Stimulated activated CD8-positive, alpha-beta memory T cell treated with anti-CD3 and anti-CD28 coated beads, Interleukin-4, amount 100 ng/mL, for 1 hour (primary cell): ENCODE results near the gene BORCS5.
"Not testable (repeated sequence)": the region's sequence is repeated elsewhere in the genome, so short reads cannot be mapped to it uniquely, and the experiment has no call there.

Experiments used
- DNase-seq, 2 donors: peaks; one replicate each; pipeline ENCODE4 v3.0.0-alpha.2; 2020; ENCODE audit warnings: low read depth in 2 of 2, low spot score in 1 of 2

The BORCS5 gene

DNA sequence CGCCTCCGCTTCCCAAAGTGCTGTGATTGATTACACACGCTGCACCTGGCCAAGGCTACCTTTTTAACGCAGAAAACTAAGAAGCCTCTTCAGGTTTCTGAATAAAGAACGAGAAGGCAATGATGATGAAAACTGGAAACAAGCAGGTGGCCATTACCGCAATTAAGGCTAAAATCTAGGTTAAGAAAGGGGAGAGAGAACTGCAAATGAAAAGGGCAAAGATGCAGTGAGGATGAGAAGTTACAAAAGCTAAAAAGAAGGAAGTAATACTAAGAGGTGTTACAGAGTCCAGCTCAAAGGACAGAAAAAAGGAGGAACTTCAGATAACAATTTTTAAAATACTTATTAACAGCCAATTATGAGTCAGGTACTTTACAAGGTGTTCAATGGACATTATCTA lies 126.1 kb downstream of the BORCS5 start:
- no peak for DNase-seq

DNA sequence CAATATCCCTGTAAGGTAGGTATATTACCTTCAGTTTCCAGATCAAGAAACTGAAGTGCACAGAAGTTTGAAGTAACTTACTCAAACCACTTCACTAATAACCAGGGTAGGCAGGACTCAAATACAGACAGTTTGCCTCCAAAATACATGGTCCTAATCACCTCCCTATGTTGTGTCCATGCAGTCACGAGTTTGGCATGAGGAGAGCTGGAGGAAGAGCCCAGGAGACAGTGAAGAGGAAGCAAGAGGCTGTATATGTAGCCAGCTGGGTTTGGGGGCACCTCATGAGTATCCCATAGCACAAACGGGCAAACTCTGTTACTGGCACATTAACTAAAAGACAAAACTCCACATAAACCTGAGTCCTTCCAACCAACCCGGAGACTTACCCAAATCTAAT lies 126.6 kb downstream of the BORCS5 start:
- DNase-seq: no peak

DNA sequence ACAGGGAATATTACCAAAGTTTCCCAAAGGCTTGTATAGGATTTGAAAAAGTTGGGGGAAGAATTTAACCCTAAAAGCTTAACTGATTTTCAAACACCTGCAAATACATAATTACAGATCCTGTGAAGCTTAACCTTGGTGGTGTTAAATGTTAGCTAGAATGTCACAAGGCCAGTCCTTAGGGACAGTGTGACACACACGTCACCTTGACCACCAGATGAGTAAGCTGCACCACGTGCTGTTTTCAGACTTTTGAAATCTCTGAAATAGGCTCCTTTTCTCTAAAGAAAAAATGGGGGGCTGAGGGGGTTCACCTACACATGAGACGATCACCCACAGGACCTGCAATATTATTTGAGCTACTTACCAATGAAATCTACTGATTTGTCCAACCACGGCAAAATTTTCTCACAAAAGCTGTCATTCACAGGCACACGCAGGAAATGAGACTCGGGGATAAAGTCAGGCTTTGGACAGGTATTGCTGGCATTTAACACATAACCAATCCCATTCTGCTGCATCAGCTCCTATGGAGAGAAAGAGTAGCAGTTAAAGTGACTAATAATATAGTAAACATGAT lies 129.9 kb downstream of the BORCS5 start:
- no peak for DNase-seq

DNA sequence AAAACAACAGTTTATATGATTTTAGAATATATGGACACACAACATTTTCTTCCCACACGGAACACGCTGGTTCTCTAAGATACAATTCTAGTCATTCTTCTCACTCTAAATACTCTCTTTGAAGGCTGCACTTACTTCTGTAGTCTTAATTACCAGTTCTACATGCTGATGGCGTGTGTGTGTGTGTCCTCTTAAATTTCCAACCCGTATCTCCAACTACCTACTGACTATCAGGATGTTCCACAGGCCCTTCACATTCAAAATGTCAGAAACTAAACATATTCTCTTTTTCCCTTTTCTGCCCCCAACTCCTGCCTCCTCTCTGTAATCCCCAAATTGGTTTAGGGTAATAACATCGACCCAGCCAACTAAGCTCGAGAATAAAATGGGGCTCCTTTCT lies 130.6 kb downstream of the BORCS5 start:
- no peak for DNase-seq

DNA sequence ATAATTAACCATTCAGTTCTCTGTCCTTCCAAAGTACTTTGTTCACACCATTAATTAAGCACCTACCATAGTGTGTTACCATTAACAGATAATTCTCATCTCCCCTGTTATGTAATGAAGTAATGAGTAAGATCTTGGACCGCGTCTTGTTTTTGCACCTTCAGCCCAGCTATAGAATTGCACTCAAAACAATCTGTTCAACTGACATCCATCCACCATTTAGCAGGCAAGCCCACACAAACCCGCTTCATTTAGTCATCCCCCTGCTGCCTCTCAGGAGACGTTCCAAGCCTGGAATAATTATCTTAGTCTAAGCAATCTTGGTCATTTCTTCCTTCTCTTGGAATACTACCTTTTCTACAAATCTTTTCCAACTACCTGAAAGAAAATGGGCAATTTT lies 131.4 kb downstream of the BORCS5 start:
- DNase-seq: no peak

DNA sequence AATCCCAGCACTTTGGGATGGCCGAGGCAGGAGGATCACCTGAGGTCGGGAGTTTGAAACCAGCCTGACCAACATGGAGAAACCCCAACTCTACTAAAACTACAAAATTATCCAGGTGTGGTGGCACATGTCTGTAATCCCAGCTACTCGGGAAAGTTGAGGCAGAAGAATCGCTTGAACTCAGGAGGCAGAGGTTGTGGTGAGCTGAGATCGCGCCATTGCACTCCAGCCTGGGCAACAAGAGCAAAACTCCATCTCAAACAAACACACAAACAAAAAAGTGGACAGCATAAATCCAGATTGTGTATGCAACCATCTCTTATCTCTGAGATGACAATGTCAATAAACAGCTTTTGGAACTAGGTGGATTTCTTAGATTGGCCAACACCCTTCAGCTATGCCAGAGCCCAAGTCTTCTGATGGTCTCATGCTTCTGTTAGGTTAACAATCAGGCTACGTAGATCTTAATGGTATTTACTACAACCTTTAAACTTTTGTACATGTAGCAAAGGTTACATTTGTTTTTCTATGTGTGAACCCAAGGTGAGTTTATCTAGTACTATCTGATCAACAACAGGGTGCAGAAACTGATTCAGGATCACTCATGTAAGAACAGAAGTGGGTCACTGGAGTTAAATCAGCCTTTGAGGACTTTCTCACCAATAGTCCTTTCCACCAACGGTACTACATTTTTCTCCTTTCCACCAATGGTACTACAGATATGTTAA lies 132.1 kb downstream of the BORCS5 start:
- DNase-seq: no peak

DNA sequence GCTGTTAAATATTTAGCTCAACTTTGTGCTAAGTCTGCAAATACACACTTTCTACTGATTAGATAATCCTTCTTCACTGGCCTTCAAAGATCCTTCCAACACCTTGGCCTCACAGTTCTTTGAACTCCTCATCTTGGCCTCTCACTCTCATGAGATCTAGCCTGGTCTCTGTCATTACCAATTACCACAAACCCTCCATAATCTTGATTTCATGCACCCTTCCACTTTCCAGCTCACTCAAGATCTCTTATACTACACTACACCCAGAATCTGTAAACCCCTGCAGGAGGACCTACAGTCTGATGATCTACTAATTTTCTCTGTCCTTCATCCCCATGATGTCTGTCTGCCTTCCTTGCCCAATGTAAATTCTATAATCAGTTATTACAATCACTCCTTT lies 134.7 kb downstream of the BORCS5 start:
- DNase-seq: no peak

DNA sequence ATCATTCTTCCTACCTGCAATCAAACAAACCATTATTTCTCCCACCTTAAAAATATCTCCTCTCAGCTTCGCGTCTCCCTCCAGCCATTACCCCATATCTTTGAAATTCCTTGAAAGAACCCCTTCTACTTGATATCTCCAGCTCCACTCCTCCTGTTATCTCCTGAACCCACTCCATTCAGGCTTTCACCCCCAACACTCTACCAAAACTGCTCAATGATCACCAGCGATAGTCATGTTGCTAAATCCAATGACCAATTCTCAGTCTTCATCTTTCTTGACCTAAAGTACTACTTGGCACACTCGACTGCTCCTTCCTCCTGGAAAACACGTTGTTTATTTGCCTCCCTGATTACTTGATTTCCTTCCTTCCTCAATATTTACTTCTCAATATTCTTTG lies 135.7 kb downstream of the BORCS5 start:
- no peak for DNase-seq

DNA sequence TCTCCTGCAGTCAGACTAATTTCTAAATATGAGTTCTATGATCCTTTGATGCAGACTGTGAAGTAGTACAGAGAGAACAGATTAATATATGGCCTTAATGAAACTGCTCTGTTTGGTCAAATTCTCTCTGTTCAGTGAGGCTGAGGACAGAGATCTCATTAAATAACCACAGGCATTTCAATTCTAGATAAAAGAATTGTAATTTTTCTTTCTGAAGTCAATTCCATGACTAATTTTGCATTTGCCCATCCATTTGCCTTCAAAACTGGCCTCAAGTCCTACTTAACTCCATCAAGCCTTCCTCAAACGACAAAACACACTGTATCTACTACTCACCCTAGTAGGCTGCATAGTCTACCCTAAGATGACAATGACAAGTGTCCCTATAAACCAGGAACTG lies 138.7 kb downstream of the BORCS5 start:
- no peak for DNase-seq

DNA sequence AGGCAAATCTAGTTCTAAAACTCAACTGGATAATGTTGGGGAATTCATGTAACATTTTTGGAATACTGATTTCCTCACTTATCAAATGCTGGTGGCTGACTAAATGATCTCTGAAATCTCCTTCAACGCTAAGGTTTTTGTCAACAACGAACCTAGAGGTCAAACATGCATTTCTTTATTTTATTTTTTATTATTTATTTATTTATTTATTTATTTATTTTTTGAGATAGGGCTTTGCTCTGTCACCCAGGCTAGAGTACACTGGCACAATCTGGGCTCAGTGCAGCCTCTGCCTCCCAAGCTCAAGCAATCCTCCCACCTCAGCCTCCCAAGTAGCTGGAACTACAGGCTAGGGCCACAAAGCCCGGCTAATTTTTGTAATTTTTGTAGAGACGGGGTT lies 141.3 kb downstream of the BORCS5 start:
- no peak for DNase-seq

DNA sequence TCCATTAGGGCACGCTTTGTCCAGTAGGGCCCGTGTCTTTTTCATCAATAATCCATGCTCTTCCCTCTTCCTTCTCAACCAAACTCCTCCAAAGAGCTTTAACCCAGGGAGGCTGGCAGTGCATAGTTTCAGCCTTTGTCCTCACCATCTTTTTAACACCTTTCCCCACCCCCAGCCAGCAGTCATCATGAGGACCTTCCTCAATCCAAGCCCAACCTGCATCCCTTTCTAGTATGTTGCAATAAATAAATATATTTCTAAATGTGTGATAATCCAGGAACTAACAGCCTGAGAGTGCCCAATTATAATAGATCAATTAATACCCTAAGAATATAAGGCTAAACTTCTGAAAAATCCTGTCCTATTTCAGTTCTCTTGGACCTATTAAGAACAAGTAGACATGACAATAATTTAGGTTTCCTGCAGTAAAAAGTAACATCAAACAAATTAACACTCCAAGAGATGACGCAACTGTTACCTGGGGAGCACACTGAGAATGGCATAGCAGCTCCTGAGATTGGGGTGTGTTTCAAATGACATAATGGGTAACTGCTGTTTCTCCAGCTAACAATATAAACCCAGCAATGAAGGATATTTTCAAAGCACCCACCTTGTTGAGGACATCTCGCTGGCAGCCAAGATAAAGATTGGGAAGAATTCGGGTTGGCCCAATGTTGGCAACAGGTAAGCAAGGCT lies 143.2 kb downstream of the BORCS5 start:
- no peak for DNase-seq

DNA sequence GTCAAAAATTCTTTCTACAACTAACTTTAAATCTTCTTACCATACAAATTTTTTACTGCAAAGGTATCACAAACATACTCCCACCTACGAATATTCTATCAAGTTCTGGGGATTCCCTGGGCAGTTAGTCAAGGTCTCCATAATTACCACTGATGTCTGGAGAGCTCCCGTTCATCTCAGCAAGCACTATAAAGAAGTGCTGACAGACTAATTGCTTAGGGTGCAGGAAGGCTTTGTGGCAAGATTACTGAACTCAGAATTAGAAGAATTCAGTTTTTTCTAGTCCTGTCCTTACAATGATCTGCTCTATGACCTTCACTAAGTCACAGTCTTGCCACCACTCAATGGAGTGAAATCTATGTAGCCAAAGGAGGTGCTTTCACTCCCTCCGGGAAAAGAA lies 144.2 kb downstream of the BORCS5 start:
- no peak for DNase-seq

DNA sequence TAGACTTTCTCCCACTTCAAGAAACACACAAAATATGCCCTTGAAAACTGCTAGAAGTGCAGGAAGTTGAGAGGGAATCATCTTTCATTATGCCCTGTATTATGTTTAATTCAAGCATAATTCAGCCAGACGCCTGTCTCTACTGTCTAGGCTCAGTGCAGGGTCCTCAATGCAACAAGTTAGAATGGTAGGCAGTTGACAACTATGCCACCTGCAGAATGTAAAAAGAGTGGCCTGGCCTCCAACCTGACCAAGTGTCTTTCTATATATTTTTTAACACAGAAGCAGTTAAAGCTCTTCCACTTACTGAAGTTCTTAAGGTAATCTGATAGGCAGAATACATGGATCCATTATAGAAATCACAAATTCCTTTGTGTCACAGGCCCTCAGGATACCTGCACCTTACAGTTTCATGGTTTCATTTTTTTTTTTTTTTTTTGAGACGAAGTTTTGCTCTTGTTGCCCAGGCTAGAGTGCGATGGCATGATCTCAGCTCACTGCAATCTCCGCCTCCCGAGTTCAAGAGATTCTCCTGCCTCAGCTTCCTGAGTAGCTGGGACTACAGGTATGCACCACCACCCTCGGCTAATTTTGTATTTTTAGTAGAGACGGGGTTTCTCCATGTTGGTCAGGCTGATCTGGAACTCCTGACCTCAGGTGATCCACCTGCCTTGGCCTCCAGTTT lies 145.4 kb downstream of the BORCS5 start:
- DNase-seq: not testable (repeated sequence)

DNA sequence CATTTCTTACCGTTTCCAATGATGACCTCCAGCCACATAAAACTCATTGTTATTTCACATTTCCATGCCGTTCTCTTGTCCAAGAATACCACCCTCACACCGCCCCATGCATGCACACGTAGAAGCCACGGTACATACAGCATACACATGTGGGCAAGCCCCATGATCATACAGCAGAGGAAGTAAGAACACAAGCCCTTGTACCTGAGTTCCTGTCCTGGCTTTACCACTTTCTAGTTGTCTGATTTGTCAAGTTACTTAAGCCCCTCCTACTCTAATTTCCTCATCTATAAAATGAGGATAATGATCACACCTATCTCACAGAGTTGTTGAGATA lies 145.9 kb downstream of the BORCS5 start:
- DNase-seq: no peak

DNA sequence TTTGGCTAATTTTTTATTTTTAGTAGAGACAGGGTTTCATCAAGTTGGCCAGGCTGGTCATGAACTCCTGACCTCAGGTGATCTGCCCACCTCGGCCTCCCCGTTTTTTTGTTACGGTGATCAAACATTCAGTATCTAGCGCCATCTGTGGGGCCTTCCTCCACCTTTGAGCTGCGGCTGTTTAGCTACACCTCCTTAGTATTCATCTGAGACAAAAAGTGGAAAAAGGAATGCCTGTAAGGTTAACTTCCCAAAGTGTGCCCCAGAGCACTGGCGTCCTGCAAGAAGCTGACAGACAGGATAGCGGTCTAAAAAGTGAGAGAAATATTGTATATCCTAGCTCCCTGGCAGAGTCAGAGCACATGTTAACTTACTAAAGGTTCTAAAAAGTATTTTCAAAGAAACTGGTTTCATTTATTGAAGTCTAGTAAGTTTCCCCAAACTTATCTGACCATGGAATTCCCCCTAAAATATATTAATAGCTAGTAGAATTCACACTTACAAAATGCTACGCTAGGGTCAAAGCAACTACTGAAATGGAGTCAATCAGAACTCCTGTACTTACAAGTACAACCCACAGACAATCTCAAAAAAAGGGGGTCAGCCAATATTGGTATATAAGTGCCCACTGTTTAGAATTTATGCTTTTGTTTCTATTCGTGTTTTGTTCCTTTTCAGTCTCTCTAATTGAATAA lies 146.7 kb downstream of the BORCS5 start:
- DNase-seq: no peak

DNA sequence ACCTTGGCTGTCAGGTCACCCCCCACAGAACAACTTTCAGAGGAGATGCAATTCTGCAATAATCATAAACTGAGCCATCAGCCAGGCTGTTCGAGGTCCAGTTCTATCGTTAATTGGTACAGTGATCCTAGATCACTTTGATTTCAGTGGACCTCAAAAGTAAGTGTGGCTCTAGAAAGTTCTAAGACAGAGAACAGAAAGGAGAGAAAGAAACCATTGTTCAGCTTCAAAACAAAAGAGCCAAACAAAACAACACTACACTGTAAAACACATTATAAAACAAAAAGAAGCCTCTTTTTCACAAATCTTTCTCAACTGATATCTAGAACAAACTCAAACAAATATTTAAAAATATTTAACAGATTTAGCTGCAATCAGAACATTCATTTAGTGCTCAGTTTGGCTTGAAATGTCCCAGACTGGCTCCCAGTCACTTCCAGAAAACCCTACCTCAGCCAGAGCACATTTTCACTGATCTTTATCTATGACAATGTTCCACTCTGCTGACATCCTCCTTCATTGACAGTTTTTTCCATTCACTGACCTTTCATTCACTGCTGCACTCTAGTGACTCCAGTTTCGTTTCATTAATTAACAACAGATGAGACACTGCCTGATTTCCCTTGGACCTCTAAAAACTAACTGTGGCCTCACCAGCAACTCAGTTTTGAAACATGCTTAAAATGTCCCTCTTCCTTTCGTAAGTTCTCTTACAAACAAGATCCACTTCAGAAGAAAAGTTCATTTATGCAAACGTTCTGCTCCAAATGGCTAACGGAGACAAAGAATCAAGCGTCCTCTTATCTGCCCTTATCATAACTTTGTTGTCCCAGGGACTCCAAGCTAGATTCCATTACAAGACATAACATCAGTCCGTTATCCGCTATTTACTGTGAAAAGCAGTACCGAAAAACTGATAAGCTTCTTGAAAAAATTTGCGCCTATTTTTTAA lies 148.9 kb downstream of the BORCS5 start:
- DNase-seq: no peak

DNA sequence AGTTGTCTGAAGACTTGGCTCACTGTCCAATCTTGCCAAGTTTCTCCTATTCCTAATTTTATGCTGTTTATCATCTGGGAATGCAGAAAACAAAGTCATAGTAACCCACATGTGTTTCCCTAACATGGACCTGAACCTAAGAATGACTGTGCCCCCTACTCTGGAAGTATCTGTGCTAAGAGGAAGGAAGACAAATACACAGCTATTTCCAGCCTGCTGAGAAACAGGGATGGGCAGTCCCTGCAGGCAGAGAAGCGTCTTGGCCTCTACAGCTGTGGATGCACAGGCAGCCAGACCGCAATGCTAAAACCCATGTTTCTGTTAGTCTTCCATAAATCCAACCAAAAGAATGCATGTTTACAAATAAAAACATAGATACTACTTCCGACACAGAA lies 149.6 kb downstream of the BORCS5 start:
- no peak for DNase-seq

DNA sequence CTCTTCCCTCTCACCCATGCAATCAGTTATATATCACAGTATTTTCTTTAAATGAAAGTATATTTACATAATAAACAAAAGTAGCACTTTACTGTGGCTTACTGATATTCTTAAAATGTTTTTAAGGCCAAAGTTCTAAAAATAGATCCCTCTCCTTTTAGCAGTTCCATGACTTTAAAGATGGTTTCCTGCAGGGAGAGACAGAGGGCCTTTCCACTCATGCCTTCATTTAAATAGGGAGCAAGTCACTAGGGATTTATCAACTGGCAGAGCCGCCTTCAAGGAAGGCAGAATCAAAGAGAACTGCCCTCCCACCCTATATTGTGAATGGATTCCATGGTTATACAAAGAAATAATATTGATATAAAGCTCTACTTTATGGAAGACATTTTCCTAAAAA lies 150.2 kb downstream of the BORCS5 start:
- DNase-seq: no peak

DNA sequence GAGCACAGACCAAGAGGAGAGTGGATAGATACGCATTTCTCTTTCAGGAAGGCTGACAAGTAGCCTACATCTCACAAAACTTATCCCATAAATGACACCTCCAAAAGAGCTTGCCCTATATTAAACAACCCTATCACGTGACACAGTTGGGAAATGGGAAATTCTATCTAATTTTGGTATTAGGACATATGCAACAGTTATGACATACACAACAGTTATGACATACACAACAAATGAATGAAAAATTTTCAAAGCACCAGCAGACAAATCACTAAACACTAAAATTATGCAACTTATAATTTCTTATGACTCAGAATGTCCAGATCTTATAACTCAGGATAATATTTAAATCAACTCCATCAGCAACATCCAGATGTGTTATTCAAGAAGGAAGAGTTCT lies 151.7 kb downstream of the BORCS5 start:
- no peak for DNase-seq

DNA sequence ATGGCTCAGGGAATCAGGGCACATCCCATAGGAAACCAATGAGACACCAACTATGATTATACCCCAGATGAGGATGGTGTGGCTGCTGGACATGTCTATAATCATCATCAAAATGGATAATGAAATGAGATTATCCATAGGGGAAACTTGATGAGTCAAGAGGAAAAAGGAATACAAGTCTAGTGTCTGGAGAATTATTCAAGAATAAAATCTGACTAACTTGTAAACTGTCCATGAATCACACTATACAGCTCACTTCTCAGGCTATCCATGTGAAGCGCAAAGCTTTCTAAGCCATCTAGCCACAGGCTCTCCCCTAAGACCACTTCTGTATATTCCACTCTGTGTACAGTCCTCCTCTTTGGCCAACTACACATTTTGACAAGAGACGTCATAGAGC lies 153.3 kb downstream of the BORCS5 start:
- DNase-seq: no peak

DNA sequence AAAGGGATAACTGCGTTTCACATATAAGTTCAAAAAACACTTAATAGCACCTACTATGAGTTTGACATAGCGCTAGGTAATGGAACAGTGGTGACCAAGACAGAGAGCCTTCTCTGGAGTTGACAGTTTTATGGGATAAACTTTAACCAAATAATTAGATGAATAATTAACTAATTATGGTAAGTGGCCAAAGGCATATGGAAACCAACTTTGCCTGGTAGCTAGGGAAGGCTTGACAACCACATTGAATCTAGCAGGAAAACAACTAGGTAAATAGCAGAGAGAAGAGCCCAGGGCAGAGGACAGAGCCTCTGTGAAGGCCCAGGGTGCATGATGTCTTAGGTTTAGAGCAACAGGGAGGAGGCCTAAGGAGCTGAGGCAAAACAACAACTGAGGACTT lies 153.7 kb downstream of the BORCS5 start:
- DNase-seq: no peak
